HEK293 (cell line): ENCODE measurements around the gene HPCAL1.

Source experiments
- CTCF ChIA-PET: fragments of 350-600 bp; formaldehyde crosslinking; extraction: SDS; loops from one replicate; lab custom pipeline; 2021; ENCODE audit warnings: antibody characterized with exemption; lab: Yijun Ruan, JAX
- POLR2A ChIA-PET: fragments of 300-600 bp; formaldehyde crosslinking; extraction: SDS; loops from one replicate; lab custom pipeline; 2020; ENCODE audit warnings: antibody characterized with exemption, inconsistent platforms; lab: Yijun Ruan, JAX
- H3K27ac ChIP-seq: fragments of 200-500 bp; sonication (Bioruptor generic); 2 replicates; pipeline ENCODE4 v1.5.1; 2014; ENCODE audit warnings: low read depth, low read length, control low read depth, inconsistent platforms; ENCODE audit errors: extremely low read depth
- H3K36me3 ChIP-seq, 2 experiments: fragments of 200-500 bp in 1 of 2; sonication (Bioruptor generic) in 1 of 2; 1 replicate in 1 of 2; 2 replicates in 1 of 2; pipeline ENCODE4 v1.5.1; 2014 to 2017; ENCODE audit warnings: inconsistent platforms in 2 of 2, low read length in 2 of 2; ENCODE audit not compliant: control insufficient read depth in 2 of 2, insufficient read depth in 1 of 2
- H3K4me1 ChIP-seq: fragments of 200-500 bp; sonication (Bioruptor generic); 2 replicates; pipeline ENCODE4 v1.5.1; 2014; ENCODE audit warnings: mild to moderate bottlenecking, low read length, inconsistent platforms; ENCODE audit not compliant: control insufficient read depth, insufficient read depth
- H3K4me3 ChIP-seq: 2 replicates; pipeline ENCODE4 v1.5.1; 2011; ENCODE audit warnings: low read depth, mild to moderate bottlenecking, control low read depth, low read length, moderate library complexity
- H3K9me3 ChIP-seq: fragments of 200-500 bp; sonication (Bioruptor generic); 2 replicates; pipeline ENCODE4 v1.5.1; 2014; ENCODE audit warnings: low read depth, low read length, inconsistent platforms; ENCODE audit not compliant: control insufficient read depth, insufficient read depth
- BCL11A ChIP-seq: fragments of 450-650 bp; formaldehyde crosslinking; IDR thresholded peaks from 2 replicates; pipeline ENCODE4 v1.5.1; 2016; ENCODE audit warnings: low read depth, missing biosample characterization, missing genetic modification characterization
- HOXA7 ChIP-seq: sonication (generic); formaldehyde crosslinking; IDR thresholded peaks from 2 replicates; pipeline ENCODE4 v1.8.1; 2022; ENCODE audit warnings: missing genetic modification reagents, borderline replicate concordance
- KLF7 ChIP-seq: fragments of 450-650 bp; formaldehyde crosslinking; IDR thresholded peaks from 2 replicates; pipeline ENCODE4 v1.5.1; 2016; ENCODE audit warnings: missing biosample characterization, missing genetic modification characterization, borderline replicate concordance
- MEIS1 ChIP-seq: sonication (generic); formaldehyde crosslinking; IDR thresholded peaks from 2 replicates; pipeline ENCODE4 v1.8.1; 2022; ENCODE audit warnings: missing genetic modification reagents, mild to moderate bottlenecking, borderline replicate concordance
- PRDM10 ChIP-seq: fragments of 450-650 bp; formaldehyde crosslinking; IDR thresholded peaks from 2 replicates; pipeline ENCODE4 v1.5.1; 2016; ENCODE audit warnings: missing biosample characterization, missing genetic modification characterization
- YY2 ChIP-seq: fragments of 450-650 bp; formaldehyde crosslinking; IDR thresholded peaks from 2 replicates; pipeline ENCODE4 v1.5.1; 2016; ENCODE audit warnings: missing biosample characterization, missing genetic modification characterization
- ZBTB10 ChIP-seq: fragments of 450-650 bp; formaldehyde crosslinking; IDR thresholded peaks from 2 replicates; pipeline ENCODE4 v1.5.1; 2016; ENCODE audit warnings: missing biosample characterization, missing genetic modification characterization
- ZFP37 ChIP-seq: fragments of 450-650 bp; formaldehyde crosslinking; IDR thresholded peaks from 2 replicates; pipeline ENCODE4 v1.5.1; 2016; ENCODE audit warnings: missing biosample characterization, missing genetic modification characterization
- ZNF214 ChIP-seq: fragments of 450-650 bp; formaldehyde crosslinking; IDR thresholded peaks from 2 replicates; pipeline ENCODE4 v1.5.1; 2017; ENCODE audit warnings: missing biosample characterization, mild to moderate bottlenecking, missing genetic modification characterization, borderline replicate concordance
- ZNF311 ChIP-seq: fragments of 450-650 bp; formaldehyde crosslinking; IDR thresholded peaks from 2 replicates; pipeline ENCODE4 v1.5.1; 2017; ENCODE audit warnings: missing biosample characterization, missing genetic modification characterization, borderline replicate concordance
- ZNF394 ChIP-seq: fragments of 450-650 bp; formaldehyde crosslinking; IDR thresholded peaks from 2 replicates; pipeline ENCODE4 v1.5.1; 2016; ENCODE audit warnings: missing biosample characterization, missing genetic modification characterization, mild to moderate bottlenecking, moderate library complexity, borderline replicate concordance
- ZNF48 ChIP-seq: fragments of 450-650 bp; formaldehyde crosslinking; IDR thresholded peaks from 2 replicates; pipeline ENCODE4 v1.5.1; 2016; ENCODE audit warnings: missing biosample characterization, missing genetic modification characterization
- ZNF560 ChIP-seq: fragments of 450-650 bp; formaldehyde crosslinking; IDR thresholded peaks from 2 replicates; pipeline ENCODE4 v1.5.1; 2017; ENCODE audit warnings: missing biosample characterization, missing genetic modification characterization, borderline replicate concordance
- ZNF596 ChIP-seq: fragments of 450-650 bp; IDR thresholded peaks from 2 replicates; pipeline ENCODE4 v1.5.0; 2018; ENCODE audit warnings: missing biosample characterization, mild to moderate bottlenecking, missing genetic modification characterization, moderate library complexity
- ZNF707 ChIP-seq: fragments of 450-650 bp; formaldehyde crosslinking; IDR thresholded peaks from 2 replicates; pipeline ENCODE4 v1.5.1; 2016; ENCODE audit warnings: missing biosample characterization, missing genetic modification characterization
- ZNF792 ChIP-seq: fragments of 450-650 bp; formaldehyde crosslinking; IDR thresholded peaks from 2 replicates; pipeline ENCODE4 v1.5.1; 2016; ENCODE audit warnings: missing biosample characterization, missing genetic modification characterization
- ZNF843 ChIP-seq: fragments of 450-650 bp; formaldehyde crosslinking; IDR thresholded peaks from 2 replicates; pipeline ENCODE4 v1.5.1; 2016; ENCODE audit warnings: missing biosample characterization, missing genetic modification characterization
- ZSCAN23 ChIP-seq: fragments of 450-650 bp; formaldehyde crosslinking; IDR thresholded peaks from 2 replicates; pipeline ENCODE4 v1.5.1; 2016; ENCODE audit warnings: missing biosample characterization, missing genetic modification characterization

Gene HPCAL1

GRCh38 chr2:10266133-10266620 lies 36.5 kb upstream of the HPCAL1 start:
- no peak overlapping the region for H3K27ac ChIP-seq
- ChIA-PET CTCF (interaction anchor here (0.7 kb wide), 1 partner anchor 133 kb away, joined by 3 read pairs; no protein-coding TSS in a partner anchor), POLR2A (no interaction called here)
- H3K36me3 ChIP-seq, result no peaks in the 10 kb centered on the region
- H3K4me1 ChIP-seq, result no peaks in the 10 kb centered on the region
- no peaks in the 10 kb centered on the region for H3K9me3 ChIP-seq
- no peak for TF ChIP-seq ZNF792 (tag by site-specific recombination)
- no peak for TF ChIP-seq ZNF214
- no peak for TF ChIP-seq ZFP37
- no peak for TF ChIP-seq ZNF596 (tag by site-specific recombination)
- TF ChIP-seq MEIS1 (CRISPR knock-in tag), result no peak
- TF ChIP-seq ZNF560 (tag by site-specific recombination), result no peak
- TF ChIP-seq ZNF311 (tag by site-specific recombination), result no peak
- no peak overlapping the region for H3K4me3 ChIP-seq

- CTCF ChIA-PET, result no interaction called here
- no peak for TF ChIP-seq ZNF394 (tag by site-specific recombination)
- Histone ChIP-seq H3K27ac (no peak overlapping the region), H3K9me3 (no peaks in the 10 kb centered on the region), H3K4me3 (no peak overlapping the region), H3K36me3 (no peaks in the 10 kb centered on the region), H3K4me1 (no peaks in the 10 kb centered on the region)
- POLR2A ChIA-PET, result no interaction called here
These were observed 35.7 kb upstream of the HPCAL1 start for GRCh38 chr2:10267036-10267435.

- CTCF ChIA-PET, result interaction anchor here (0.5 to 0.8 kb wide), 2 partner anchors 134 to 141 kb away, joined by 3 read pairs; no protein-coding TSS in a partner anchor
These were observed 34.9 kb upstream of the HPCAL1 start for GRCh38 chr2:10267551-10268465.

More at GRCh38 chr2:10267551-10268465, 34.9 kb upstream of the HPCAL1 start:
- POLR2A ChIA-PET, result no interaction called here
- no peak overlapping the region for H3K27ac ChIP-seq
- H3K9me3 ChIP-seq, result no peaks in the 10 kb centered on the region
- H3K36me3 ChIP-seq, result no peaks in the 10 kb centered on the region
- TF ChIP-seq KLF7 (tag by site-specific recombination) (no peak), ZSCAN23 (no peak), ZNF48 (tag by site-specific recombination) (no peak), ZBTB10 (tag by site-specific recombination) (no peak), ZNF707 (no peak), YY2 (tag by site-specific recombination) (no peak), HOXA7 (no peak), BCL11A (tag by site-specific recombination) (no peak), ZNF843 (tag by site-specific recombination) (no peak), PRDM10 (tag by site-specific recombination) (no peak)
- no peak overlapping the region for H3K4me3 ChIP-seq
- no peaks in the 10 kb centered on the region for H3K4me1 ChIP-seq
